H9 (cell line): ENCODE results near the gene PLP2. TPM values are rescaled to one million over a fixed set of nuclear protein-coding genes. Genes with fewer than 3 reads are reported as not detected.

Experiments
- DNase-seq: peaks from one replicate; pipeline ENCODE4 v3.0.0-alpha.2; 2017
- H2AFZ ChIP-seq: one replicate; pipeline ENCODE4 v1.6.1; 2013; ENCODE audit warnings: mild to moderate bottlenecking, low read length, control low read depth, moderate library complexity
- H2AK5ac ChIP-seq: 2 replicates; pipeline ENCODE4 v1.6.1; 2013; ENCODE audit warnings: low read length, control low read depth, mixed read lengths; ENCODE audit not compliant: insufficient read length
- H2BK120ac ChIP-seq: one replicate; pipeline ENCODE4 v1.6.1; 2013; ENCODE audit warnings: low read depth, mild to moderate bottlenecking, low read length, control low read depth, inconsistent platforms; ENCODE audit not compliant: poor library complexity, severe bottlenecking
- H2BK12ac ChIP-seq: 2 replicates; pipeline ENCODE4 v1.6.1; 2013; ENCODE audit warnings: low read length, control low read depth, mixed read lengths, low read depth; ENCODE audit not compliant: insufficient read length
- H2BK15ac ChIP-seq: 2 replicates; pipeline ENCODE4 v1.6.1; 2013; ENCODE audit warnings: low read depth, low read length, control low read depth
- H2BK20ac ChIP-seq: one replicate; pipeline ENCODE4 v1.6.1; 2013; ENCODE audit warnings: low read depth, mild to moderate bottlenecking, low read length, control low read depth, inconsistent platforms; ENCODE audit not compliant: poor library complexity, severe bottlenecking
- H2BK5ac ChIP-seq: 2 replicates; pipeline ENCODE4 v1.6.1; 2013; ENCODE audit warnings: low read length, control low read depth, mixed read lengths; ENCODE audit not compliant: insufficient read length
- H3K14ac ChIP-seq: 2 replicates; pipeline ENCODE4 v1.6.1; 2013; ENCODE audit warnings: low read length, control low read depth; ENCODE audit not compliant: insufficient read depth
- H3K18ac ChIP-seq: 2 replicates; pipeline ENCODE4 v1.6.1; 2013; ENCODE audit warnings: low read depth, mild to moderate bottlenecking, mixed read lengths, low read length, control low read depth; ENCODE audit not compliant: insufficient read length
- H3K23ac ChIP-seq: 2 replicates; pipeline ENCODE4 v1.6.1; 2013; ENCODE audit warnings: low read length, control low read depth, mixed read lengths, low read depth; ENCODE audit not compliant: insufficient read length
- H3K23me2 ChIP-seq: 2 replicates; pipeline ENCODE4 v1.6.1; 2013; ENCODE audit warnings: low read depth, mild to moderate bottlenecking, mixed read lengths, low read length, control low read depth; ENCODE audit not compliant: insufficient read length, poor library complexity, severe bottlenecking
- H3K27ac ChIP-seq: 2 replicates; pipeline ENCODE4 v1.5.1; 2013; ENCODE audit warnings: low read length, control low read depth, mixed read lengths, low read depth; ENCODE audit not compliant: insufficient read length
- H3K27me3 ChIP-seq: 2 replicates; pipeline ENCODE4 v1.6.1; 2013; ENCODE audit warnings: low read length, control low read depth, inconsistent platforms; ENCODE audit not compliant: insufficient read depth
- H3K4ac ChIP-seq: 2 replicates; pipeline ENCODE4 v1.6.1; 2013; ENCODE audit warnings: low read depth, mild to moderate bottlenecking, control low read depth, inconsistent platforms, low read length, moderate library complexity
- H3K4me1 ChIP-seq: 2 replicates; pipeline ENCODE4 v1.6.1; 2013; ENCODE audit warnings: low read length, control low read depth, inconsistent platforms; ENCODE audit not compliant: insufficient read depth
- H3K4me2 ChIP-seq: 2 replicates; pipeline ENCODE4 v1.6.1; 2013; ENCODE audit warnings: low read length, control low read depth, mixed read lengths; ENCODE audit not compliant: insufficient read length, insufficient read depth
- H3K56ac ChIP-seq: 2 replicates; pipeline ENCODE4 v1.6.1; 2013; ENCODE audit warnings: low read depth, mild to moderate bottlenecking, mixed read lengths, low read length, control low read depth; ENCODE audit not compliant: insufficient read length
- H3K79me1 ChIP-seq: 2 replicates; pipeline ENCODE4 v1.6.1; 2013; ENCODE audit warnings: low read depth, mild to moderate bottlenecking, moderate library complexity, low read length, control low read depth, inconsistent platforms; ENCODE audit not compliant: insufficient read depth, poor library complexity, severe bottlenecking
- H3K79me2 ChIP-seq: 2 replicates; pipeline ENCODE4 v1.6.1; 2013; ENCODE audit warnings: low read length, control low read depth, inconsistent platforms; ENCODE audit not compliant: insufficient read depth
- H3K9ac ChIP-seq: 2 replicates; pipeline ENCODE4 v1.6.1; 2013; ENCODE audit warnings: low read length, control low read depth, mixed read lengths; ENCODE audit not compliant: insufficient read length; ENCODE audit errors: extremely low read depth
- H3K9me3 ChIP-seq: one replicate; pipeline ENCODE4 v1.6.1; 2013; ENCODE audit warnings: low read depth, low read length, inconsistent platforms; ENCODE audit not compliant: control insufficient read depth
- H3T11ph ChIP-seq: one replicate; pipeline ENCODE4 v1.6.1; 2013; ENCODE audit warnings: mild to moderate bottlenecking, low read length, control low read depth, inconsistent platforms
- H4K20me1 ChIP-seq: one replicate; pipeline ENCODE4 v1.6.1; 2013; ENCODE audit not compliant: control insufficient read depth, insufficient read length, insufficient read depth
- H4K5ac ChIP-seq: 2 replicates; pipeline ENCODE4 v1.6.1; 2013; ENCODE audit warnings: low read depth, mild to moderate bottlenecking, mixed read lengths, low read length, control low read depth; ENCODE audit not compliant: insufficient read length
- H4K8ac ChIP-seq: replicated peaks from 2 replicates; pipeline ENCODE4 v1.6.1; 2013; ENCODE audit warnings: low read length, control low read depth, mixed read lengths, low read depth; ENCODE audit not compliant: insufficient read length
- H4K91ac ChIP-seq: 2 replicates; pipeline ENCODE4 v1.6.1; 2013; ENCODE audit warnings: low read depth, mild to moderate bottlenecking, moderate library complexity, mixed read lengths, low read length, control low read depth; ENCODE audit not compliant: insufficient read length
- H3K27ac Mint-ChIP-seq, 3 experiments: 2 replicates in 2 of 3; 3 replicates in 1 of 3; pipeline ENCODE4 v1.8.0; 2020 to 2021; ENCODE audit warnings: mixed read lengths in 3 of 3, mild to moderate bottlenecking in 1 of 3, moderate library complexity in 1 of 3
- H3K27me3 Mint-ChIP-seq: 2 replicates; pipeline ENCODE4 v1.8.0; 2021; ENCODE audit warnings: low read depth, mild to moderate bottlenecking, moderate library complexity, mixed read lengths
- H3K36me3 Mint-ChIP-seq, 3 experiments: 2 replicates in 2 of 3; 3 replicates in 1 of 3; pipeline ENCODE4 v1.8.0; 2020 to 2021; ENCODE audit warnings: low read depth in 3 of 3, mixed read lengths in 3 of 3; ENCODE audit not compliant: insufficient read depth in 1 of 3
- H3K4me1 Mint-ChIP-seq, 2 experiments: 2 replicates each; pipeline ENCODE4 v1.8.0; 2020; ENCODE audit warnings: mixed read lengths in 2 of 2
- H3K4me3 Mint-ChIP-seq, 2 experiments: 2 replicates in 1 of 2; 3 replicates in 1 of 2; pipeline ENCODE4 v1.8.0; 2020 to 2021; ENCODE audit warnings: mild to moderate bottlenecking in 2 of 2, mixed read lengths in 2 of 2, moderate library complexity in 1 of 2
- H3K9me3 Mint-ChIP-seq, 2 experiments: 2 replicates in 1 of 2; 3 replicates in 1 of 2; pipeline ENCODE4 v1.8.0; 2020; ENCODE audit warnings: mild to moderate bottlenecking in 2 of 2, mixed read lengths in 2 of 2, moderate library complexity in 1 of 2
- CTCF ChIP-seq: fragments of 200-600 bp; sonication (generic); conservative IDR thresholded peaks from 3 replicates; pipeline ENCODE4 v1.8.0; 2021; ENCODE audit warnings: antibody characterized with exemption, mild to moderate bottlenecking
- WGBS: extraction: QIAGEN DNeasy Blood & Tissue Kit; methylation state at CpG from one replicate; pipeline ENCODE4 v1.1.7; 2013; ENCODE audit warnings: missing lambda C conversion rate, low lambda C conversion rate, mixed read lengths; ENCODE audit not compliant: insufficient read length; ENCODE audit errors: extremely low coverage; 5-methylcytosine and 5-hydroxymethylcytosine counted together
- long read RNA-seq: library from polyadenylated mRNA; unstranded; transcript quantifications from one replicate; pipeline ENCODE4 v2.0.0, GENCODE V29; 2020
- total RNA-seq: library from RNA; stranded (reverse); gene quantifications from 2 replicates; pipeline ENCODE4 v1.2.1, GENCODE V29; 2021

The PLP2 gene
- 11.7 and 12.1 TPM in 2 replicates for total RNA-seq
- long read RNA-seq, transcript PLP2-202 (5 exons, 1,079 nt), result major isoform, 8 of 8 reads
- long read RNA-seq, partial matches to known transcripts, result 0 of 8 reads
- long read RNA-seq, other reads (novel, unspliced or antisense), result 0 of 8 reads

GRCh38 chrX:49171752-49172279 is at the start of gene PLP2:
Gene PLP2, plus strand, starts transcription at chrX:49171898. Its CDS starts 103 bp downstream, at chrX:49172001.
- peaks cover 5 to 20% of the 10 kb centered on the region in 2 experiments for H3K4me1 Mint-ChIP-seq
- Histone ChIP-seq H2AFZ (no peak within 1 kb of the TSS), H4K8ac (no peak within 1 kb of the TSS), H3K4me2 (peak within 1 kb of the TSS; percentile 71), H2AK5ac (no peak within 1 kb of the TSS), H3K4me1 (no peaks in the 10 kb centered on the region), H3K4ac (no peak within 1 kb of the TSS), H3K9ac (no peak within 1 kb of the TSS), H2BK20ac (no peak within 1 kb of the TSS), H2BK12ac (no peak within 1 kb of the TSS), H4K20me1 (no peaks in the 10 kb centered on the region), H3K23me2 (peaks cover 17% of the 10 kb centered on the region), H3K79me1 (no peaks in the 10 kb centered on the region), H3K56ac (no peak within 1 kb of the TSS), H4K5ac (no peak within 1 kb of the TSS), H3K79me2 (no peaks in the 10 kb centered on the region), H2BK120ac (no peak within 1 kb of the TSS), H3K27ac (no peak within 1 kb of the TSS), H2BK15ac (no peak within 1 kb of the TSS), H3K9me3 (peaks cover 15% of the 10 kb centered on the region), H3K27me3 (no peaks in the 10 kb centered on the region; the same call in 1 of the 2 replicates), H3K23ac (no peak within 1 kb of the TSS), H2BK5ac (no peak within 1 kb of the TSS), H4K91ac (no peak within 1 kb of the TSS), H3K14ac (no peak within 1 kb of the TSS), H3K18ac (no peak within 1 kb of the TSS), H3T11ph (no peak within 1 kb of the TSS)
- H3K27ac Mint-ChIP-seq, result no peak within 1 kb of the TSS
- H3K9me3 Mint-ChIP-seq, result peaks cover 68 to 74% of the 10 kb centered on the region in 2 experiments
- H3K36me3 Mint-ChIP-seq, result peaks cover 21 to 35% (median 22%) of the 10 kb centered on the region in 3 experiments
- H3K27me3 Mint-ChIP-seq, result peaks cover 42% of the 10 kb centered on the region
- no peak for TF ChIP-seq CTCF
- WGBS, result no CpG with 5 or more reads among the region's 46 CpGs
- H3K4me3 Mint-ChIP-seq, result peak within 1 kb of the TSS; percentile 66 to 81
- no peak for DNase-seq
